Measurements from ENCODE around the gene TXNDC8.
"Not testable (repeated sequence)": the region's sequence is repeated elsewhere in the genome, so short reads cannot be mapped to it uniquely, and the experiment has no call there.

The TXNDC8 gene

GRCh38 chr9:110337727-110338126 lies at the start of gene TXNDC8:
TSS of gene TXNDC8 (minus strand) at chr9:110337863.
- no peak for DNase-seq (ENCODE audit: low read depth in 2 of 2)

GRCh38 chr9:110383491-110383890 lies 45.8 kb upstream of the TXNDC8 start:
- DNase-seq (ENCODE audit: low read depth in 2 of 2): no peak

GRCh38 chr9:110382731-110383130 lies 45.1 kb upstream of the TXNDC8 start:
- DNase-seq (ENCODE audit: low read depth in 2 of 2): no peak

DNA sequence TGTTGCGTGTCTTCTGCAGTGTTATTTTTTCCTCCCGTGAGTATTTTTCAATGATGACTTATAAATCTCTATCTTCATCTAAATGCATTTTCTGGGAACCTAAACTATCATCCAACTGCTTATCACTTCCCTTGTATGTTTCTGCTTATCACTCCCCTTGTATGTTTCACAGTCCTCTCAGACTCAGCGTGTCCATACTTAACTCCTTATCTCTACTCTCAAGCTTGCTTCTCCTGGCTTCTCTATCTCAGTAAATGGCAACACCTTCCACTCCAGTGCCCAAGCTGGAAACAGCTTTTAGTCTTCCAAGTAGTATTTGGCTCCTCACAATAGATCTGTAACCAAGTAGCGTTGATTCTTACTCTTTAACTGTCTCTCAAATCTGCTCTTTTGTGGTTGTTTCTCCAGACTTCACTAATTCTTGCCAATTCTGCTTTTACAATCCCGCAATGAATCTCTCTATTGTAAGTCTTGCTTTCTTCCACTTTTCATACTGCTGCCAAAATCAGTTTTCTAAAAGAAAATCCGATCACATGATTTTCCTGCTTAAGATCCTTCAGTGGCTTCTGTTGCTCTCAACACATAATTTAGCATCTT lies 33.8 kb upstream of the TXNDC8 start:
- DNase-seq (ENCODE audit: low read depth in 2 of 2): no peak

DNA sequence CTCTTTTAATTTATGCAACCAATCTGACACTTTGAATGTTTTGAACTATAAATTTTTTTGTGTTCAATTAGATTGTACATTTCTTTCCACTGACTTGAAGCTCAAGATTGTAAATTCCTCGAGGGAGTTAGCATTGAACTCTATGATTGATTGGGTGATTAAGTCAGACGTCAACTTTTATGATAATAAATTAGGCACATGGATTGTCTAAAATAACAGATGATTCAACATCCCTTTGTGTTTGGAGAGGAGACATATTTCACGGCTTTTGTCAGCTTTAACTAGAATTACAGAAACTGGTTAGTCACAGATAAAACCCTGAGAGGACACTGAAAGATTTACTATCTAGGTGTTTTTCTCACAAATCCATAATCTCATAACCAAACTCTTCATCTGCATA lies 32.7 kb upstream of the TXNDC8 start:
- DNase-seq (ENCODE audit: low read depth in 2 of 2): no peak

GRCh38 chr9:110364451-110364850 lies 26.8 kb upstream of the TXNDC8 start:
- no peak for DNase-seq (ENCODE audit: low read depth in 2 of 2)

GRCh38 chr9:110358992-110359391 lies 21.3 kb upstream of the TXNDC8 start:
- DNase-seq (ENCODE audit: low read depth in 2 of 2): not testable (repeated sequence)

GRCh38 chr9:110357505-110357904 lies 19.8 kb upstream of the TXNDC8 start:
- no peak for DNase-seq (ENCODE audit: low read depth in 2 of 2)

DNA sequence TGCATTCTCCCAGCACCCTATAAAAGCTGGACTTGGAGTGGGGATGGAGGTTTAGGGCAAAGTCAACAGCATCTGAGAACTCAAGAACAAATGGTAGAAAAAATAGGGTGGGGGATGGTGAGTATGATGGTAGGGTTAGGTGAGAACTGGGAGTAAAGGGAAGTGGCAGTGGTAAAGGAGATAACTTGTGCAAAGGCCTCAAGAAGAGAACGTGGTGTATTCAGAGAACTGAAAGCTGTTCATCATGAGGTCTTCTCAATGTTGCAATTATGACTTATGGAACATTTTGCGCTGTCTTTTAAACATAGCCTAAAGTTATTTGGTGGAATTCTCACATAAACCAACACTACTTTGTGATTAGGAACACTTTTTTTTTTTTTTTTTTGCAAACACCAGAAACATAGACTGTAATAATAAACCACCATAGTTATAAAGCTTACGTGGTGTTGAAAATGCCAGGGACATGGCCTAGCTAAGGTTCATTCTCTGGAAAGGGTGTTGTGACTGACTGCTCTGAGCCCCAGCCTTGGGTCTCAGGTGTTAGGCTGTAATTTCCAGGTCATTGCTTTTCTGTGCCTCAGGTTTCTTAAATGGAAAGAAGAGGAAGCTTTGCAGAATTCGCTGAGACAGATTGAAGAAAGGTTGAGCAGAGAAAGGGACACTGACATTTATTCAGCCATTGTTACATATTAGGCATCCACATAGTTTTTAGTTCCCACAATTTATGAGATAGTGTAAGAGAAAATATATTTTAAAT lies 19.2 kb upstream of the TXNDC8 start:
- no peak for DNase-seq (ENCODE audit: low read depth in 2 of 2)

DNA sequence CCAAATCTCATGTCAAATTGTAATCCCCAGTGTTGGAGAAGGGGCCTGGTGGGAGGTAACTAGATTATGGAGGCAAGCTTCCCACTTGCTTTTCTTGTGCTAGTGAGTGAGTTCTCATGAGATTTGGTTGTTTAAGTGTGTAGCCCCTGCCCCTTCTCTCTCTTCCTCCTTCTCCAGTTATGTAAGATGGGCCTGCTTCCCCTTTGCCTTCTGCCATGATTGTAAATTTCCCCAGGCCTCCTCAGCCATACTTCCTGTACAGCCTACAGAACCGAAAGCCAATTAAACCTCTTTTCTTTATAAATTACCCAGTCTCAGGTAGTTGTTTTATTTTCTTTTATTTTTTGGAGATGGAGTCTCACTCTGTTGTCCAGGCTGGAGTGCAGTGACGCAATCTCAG lies 18.2 kb upstream of the TXNDC8 start:
- DNase-seq (ENCODE audit: low read depth in 2 of 2): no peak

GRCh38 chr9:110351009-110351467 lies 13.4 kb upstream of the TXNDC8 start:
- DNase-seq (ENCODE audit: low read depth in 2 of 2): no peak

GRCh38 chr9:110346325-110346724 lies 8.7 kb upstream of the TXNDC8 start:
- DNase-seq (ENCODE audit: low read depth in 2 of 2): no peak

DNA sequence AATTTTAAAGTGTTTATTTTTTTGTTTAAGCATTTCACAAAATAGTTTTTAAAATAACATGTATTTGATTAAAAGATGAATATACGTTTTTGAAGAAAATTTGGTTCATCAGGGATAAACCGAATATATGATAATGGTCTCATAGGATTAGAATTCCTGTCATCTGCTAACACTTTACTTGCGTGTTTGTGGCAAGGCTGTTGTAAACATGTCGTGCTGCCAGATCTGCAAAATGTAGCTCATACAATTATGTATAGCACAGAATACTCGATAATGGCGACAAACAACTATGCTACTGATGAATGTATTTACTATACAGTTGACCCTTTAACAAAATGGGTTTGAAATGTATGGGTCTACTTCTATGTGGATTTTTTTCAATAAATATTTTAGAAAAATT lies 7.2 kb upstream of the TXNDC8 start:
- DNase-seq (ENCODE audit: low read depth in 2 of 2): no peak

GRCh38 chr9:110343551-110343950 lies 5.9 kb upstream of the TXNDC8 start:
- DNase-seq (ENCODE audit: low read depth in 2 of 2): no peak

- no peak for DNase-seq (ENCODE audit: low read depth in 2 of 2)
Measured at GRCh38 chr9:110340306-110340705, 2.6 kb upstream of the TXNDC8 start.

DNA sequence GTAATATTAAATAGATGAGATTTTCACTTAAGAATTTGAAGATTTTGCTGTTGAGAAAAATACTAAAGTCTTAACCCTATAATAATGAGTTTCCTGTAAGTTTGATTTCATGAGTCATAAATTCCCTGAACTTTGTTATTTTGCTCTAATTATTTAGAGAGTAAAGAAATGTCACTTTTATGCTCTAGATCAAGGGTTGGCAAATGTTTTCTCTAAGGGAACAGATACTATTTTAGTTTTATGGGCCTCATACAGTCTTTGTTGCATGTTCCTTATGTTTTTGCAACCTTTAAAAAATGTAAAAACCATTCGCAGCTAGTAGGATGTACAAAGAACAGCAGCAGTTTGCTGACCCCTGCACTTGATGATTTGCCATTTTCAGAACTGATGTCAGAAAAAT lies 480 bp upstream of the TXNDC8 start:
- no peak for DNase-seq (ENCODE audit: low read depth in 2 of 2)

DNA sequence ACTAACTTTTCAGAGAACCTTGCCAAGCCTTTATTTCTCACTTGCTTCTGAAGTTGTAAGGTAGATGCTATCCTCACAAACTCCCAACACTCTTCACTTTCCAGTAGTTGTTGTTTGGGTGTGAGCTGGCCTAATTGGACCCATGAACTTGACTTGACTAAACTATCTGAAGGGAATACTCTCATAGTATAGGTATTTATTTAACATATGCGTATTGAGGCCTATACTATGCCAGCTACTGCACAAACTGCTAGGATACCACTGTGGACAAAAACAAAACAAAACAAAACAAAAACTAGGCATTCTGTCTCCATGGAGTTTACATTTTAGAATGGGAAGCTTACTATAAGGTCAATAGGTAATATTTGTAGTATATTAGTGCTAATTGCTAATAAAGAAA lies 1.3 kb downstream of the TXNDC8 start:
- no peak for DNase-seq (ENCODE audit: low read depth in 2 of 2)

DNA sequence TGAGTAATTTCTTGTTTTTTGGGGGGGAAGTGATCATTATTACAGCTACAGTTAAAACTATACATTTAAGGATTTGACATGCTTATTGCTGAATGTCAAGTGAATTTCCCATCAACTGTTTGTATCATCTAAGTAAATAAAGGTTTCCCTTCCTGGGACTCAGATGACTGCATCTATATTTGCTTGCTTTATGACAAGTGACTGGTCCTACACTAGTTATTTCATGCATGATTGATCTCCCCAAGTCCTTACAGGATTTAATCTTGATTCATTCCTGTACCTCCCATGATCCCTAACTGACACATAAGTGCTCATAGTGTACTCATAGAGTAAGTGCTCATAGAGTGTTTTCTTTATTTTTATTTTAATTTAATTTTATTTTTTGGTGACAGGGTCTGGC lies 2.8 kb downstream of the TXNDC8 start:
- no peak for DNase-seq (ENCODE audit: low read depth in 2 of 2)

- no peak for DNase-seq (ENCODE audit: low read depth in 2 of 2)
Measured at GRCh38 chr9:110334183-110334582, 3.5 kb downstream of the TXNDC8 start.

DNA sequence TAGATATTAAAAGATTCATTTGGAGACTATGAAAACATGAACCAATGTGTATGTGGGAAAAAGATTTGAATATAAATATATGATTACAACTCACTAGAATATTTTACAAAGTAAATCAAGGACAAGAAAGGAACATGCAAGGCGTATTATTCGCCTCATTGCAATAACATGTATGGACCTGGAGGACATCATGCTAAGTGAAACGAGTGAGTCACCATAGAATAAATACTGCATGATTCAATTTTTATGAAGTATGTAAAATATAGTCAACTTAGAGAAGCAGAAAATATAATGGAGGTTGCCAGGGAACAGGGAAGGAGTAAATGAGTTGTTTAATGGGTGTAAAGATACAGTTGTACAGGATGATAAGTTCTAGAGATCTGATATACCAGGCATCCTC lies 4.9 kb downstream of the TXNDC8 start:
- no peak for DNase-seq (ENCODE audit: low read depth in 2 of 2)

DNA sequence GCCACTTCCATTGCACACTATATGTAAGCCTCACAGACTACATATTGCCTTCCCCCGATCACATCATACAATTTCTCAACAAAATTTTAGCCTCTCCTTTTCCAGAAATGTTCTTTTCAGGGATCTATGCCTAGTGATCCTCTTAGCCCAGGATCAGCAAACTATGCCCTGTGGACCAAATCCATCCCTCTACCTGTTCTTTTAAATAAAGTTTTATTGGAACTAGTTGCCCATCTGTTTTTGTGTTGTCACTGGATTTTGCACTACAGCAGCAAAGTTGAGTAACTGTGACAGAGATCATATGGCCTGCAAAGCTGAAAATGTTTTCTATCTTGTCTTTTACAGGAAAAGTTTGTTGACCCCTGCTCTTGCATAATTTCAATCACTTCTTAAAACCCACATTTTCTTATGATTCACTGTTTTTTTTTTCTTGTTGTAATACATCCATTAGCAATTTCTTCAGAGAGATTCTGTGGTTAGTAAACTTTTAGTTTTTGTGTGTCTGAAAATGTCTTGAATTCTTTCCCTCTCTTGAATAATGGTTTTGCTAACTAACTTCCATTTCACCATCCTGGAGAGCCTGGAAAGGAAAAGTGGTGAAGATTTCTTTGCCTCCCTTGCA lies 7.1 kb downstream of the TXNDC8 start:
- no peak for DNase-seq (ENCODE audit: low read depth in 2 of 2)

DNA sequence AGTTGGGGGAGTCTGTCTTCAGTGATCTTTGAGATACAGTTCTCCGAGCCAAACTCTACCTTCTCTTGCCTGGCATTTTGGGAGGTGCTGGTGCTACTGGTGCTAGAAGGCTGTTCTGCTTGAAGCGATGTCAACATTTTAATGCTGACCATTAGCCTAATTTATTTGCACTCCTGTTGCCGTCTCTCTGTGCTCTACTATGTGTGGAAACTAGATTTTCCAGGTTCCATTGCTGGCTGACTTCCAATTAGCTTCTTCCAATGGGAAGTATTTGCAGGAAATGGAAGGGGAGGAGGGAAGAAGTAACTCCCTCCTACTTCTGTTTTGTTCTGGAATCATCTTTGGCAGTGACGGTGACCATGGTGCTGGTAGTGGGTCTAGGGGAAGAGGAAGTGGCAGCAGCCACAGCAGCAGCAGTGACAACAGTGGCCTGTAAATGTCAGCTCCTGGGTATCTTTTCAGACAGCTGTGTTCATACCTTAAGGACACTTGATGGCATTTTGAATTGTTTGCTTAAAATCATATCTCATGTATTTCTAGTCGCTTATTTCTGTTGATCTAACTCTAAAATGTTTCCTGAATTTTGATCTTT lies 7.9 kb downstream of the TXNDC8 start:
- no peak for DNase-seq (ENCODE audit: low read depth in 2 of 2)

GRCh38 chr9:110328763-110329162 lies 8.9 kb downstream of the TXNDC8 start:
- no peak for DNase-seq (ENCODE audit: low read depth in 2 of 2)
